Stomach (tissue), 4 donors: ENCODE results near the gene RERGL.

ENCODE experiments used
- CTCF ChIP-seq, 7 experiments: fragments of 450-650 bp in 4 of 7; fragments of 200-600 bp in 3 of 7; sonication (generic) in 3 of 7; IDR thresholded peaks; one replicate each; pipeline ENCODE4 v1.5.1; 2016 to 2019; ENCODE audit warnings: antibody characterized with exemption in 7 of 7, control low read depth in 2 of 7, mild to moderate bottlenecking in 1 of 7
- POLR2A ChIP-seq, 4 donors: fragments of 450-650 bp; IDR thresholded peaks; one replicate each; pipeline ENCODE4 v1.6.1; 2016; ENCODE audit warnings: antibody characterized with exemption in 4 of 4, control low read depth in 2 of 4, mild to moderate bottlenecking in 1 of 4, moderate library complexity in 1 of 4
- POLR2AphosphoS5 ChIP-seq, 3 donors: sonication (generic); formaldehyde crosslinking; IDR thresholded peaks; one replicate each; pipeline ENCODE4 v1.6.1; 2016; ENCODE audit warnings: antibody characterized with exemption in 3 of 3

GRCh38 chr12:18057051-18057450 is 32.9 kb downstream of the RERGL start:
- TF ChIP-seq CTCF (IDR thresholded peaks at IDR 0.05): no peak
- TF ChIP-seq POLR2AphosphoS5 (IDR thresholded peaks at IDR 0.05): no peak
- no peak for TF ChIP-seq POLR2A (IDR thresholded peaks at IDR 0.05)
